Measurements from ENCODE around the gene DUSP10. TPM values are rescaled to one million over a fixed set of nuclear protein-coding genes. Genes with fewer than 3 reads are reported as not detected.

The DUSP10 gene
- total and polyA plus RNA-seq, 2 of the 13 experiments (the other 11 are each of a cell fraction or from before 2014, with no cell fraction given) = 2.1 to 4.4 TPM

- CTCF ChIA-PET (ENCODE audit: low intra/inter-chr PET ratio, low total read pairs) = no interaction called here
- H3K27ac ChIP-seq (ENCODE audit: extremely low read length, insufficient read depth, low read length) = no peak overlapping the region
These were observed 74.4 kb downstream of the DUSP10 start for GRCh38 chr1:221667504-221667903.

More at GRCh38 chr1:221667504-221667903, 74.4 kb downstream of the DUSP10 start:
- H3K36me3 ChIP-seq (replicated peaks in 1 of 2; ENCODE audit: control insufficient read depth in 1 of 2, insufficient read depth in 2 of 2, low read length in 2 of 2) = no peaks in the 10 kb centered on the region
- no peak for FAIRE-seq
- H3K27me3 ChIP-seq (ENCODE audit: control insufficient read depth in 1 of 2, insufficient read depth in 2 of 2, low read length in 2 of 2) = no peaks in the 10 kb centered on the region
- POLR2A ChIA-PET = interaction anchor here (1.6 kb wide), 1 partner anchor 50 kb away, joined by 3 read pairs; no protein-coding TSS in a partner anchor
- no peaks in the 10 kb centered on the region for H3K79me2 ChIP-seq (ENCODE audit: insufficient read depth, low read length)
- no peak overlapping the region for H3K4me3 ChIP-seq (replicated peaks in 1 of 3; ENCODE audit: insufficient read depth in 1 of 3, low read depth in 2 of 3, low read length in 3 of 3)
- no peak overlapping the region for H3K4me2 ChIP-seq (ENCODE audit: low read depth, low read length)
- in situ Hi-C loops (cut with HindIII; ENCODE audit: extremely low pct_ligation_motif_present, low pct_unique_long_range_greater_than_20kb) (no loop called here), intact Hi-C loops (cut with micrococcal nuclease; ENCODE audit: unreplicated experiment) (no loop called here)
- TF ChIP-seq, protein P1, sequence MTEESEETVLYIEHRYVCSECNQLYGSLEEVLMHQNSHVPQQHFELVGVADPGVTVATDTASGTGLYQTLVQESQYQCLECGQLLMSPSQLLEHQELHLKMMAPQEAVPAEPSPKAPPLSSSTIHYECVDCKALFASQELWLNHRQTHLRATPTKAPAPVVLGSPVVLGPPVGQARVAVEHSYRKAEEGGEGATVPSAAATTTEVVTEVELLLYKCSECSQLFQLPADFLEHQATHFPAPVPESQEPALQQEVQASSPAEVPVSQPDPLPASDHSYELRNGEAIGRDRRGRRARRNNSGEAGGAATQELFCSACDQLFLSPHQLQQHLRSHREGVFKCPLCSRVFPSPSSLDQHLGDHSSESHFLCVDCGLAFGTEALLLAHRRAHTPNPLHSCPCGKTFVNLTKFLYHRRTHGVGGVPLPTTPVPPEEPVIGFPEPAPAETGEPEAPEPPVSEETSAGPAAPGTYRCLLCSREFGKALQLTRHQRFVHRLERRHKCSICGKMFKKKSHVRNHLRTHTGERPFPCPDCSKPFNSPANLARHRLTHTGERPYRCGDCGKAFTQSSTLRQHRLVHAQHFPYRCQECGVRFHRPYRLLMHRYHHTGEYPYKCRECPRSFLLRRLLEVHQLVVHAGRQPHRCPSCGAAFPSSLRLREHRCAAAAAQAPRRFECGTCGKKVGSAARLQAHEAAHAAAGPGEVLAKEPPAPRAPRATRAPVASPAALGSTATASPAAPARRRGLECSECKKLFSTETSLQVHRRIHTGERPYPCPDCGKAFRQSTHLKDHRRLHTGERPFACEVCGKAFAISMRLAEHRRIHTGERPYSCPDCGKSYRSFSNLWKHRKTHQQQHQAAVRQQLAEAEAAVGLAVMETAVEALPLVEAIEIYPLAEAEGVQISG (CRISPR knock-in tag; IDR thresholded peaks at IDR 0.05) = no peak
- TF ChIP-seq ZC3H4 (CRISPR knock-in tag; IDR thresholded peaks at IDR 0.05; ENCODE audit: borderline replicate concordance) (no peak), ZMAT3 (CRISPR knock-in tag; conservative IDR thresholded peaks at IDR 0.05) (no peak), TOPORS (CRISPR knock-in tag; IDR thresholded peaks at IDR 0.05) (no peak), ZFP36L2 (CRISPR knock-in tag; IDR thresholded peaks at IDR 0.05) (no peak), SKI (IDR thresholded peaks at IDR 0.05; ENCODE audit: partially characterized antibody) (no peak), CEBPB (IDR thresholded peaks at IDR 0.05; ENCODE audit: borderline replicate concordance, low read depth, low read length) (peak; percentile 59), ZNF260 (CRISPR knock-in tag; IDR thresholded peaks at IDR 0.05; ENCODE audit: borderline replicate concordance, low read depth) (no peak), ZUFSP (CRISPR knock-in tag; IDR thresholded peaks at IDR 0.05; ENCODE audit: borderline replicate concordance) (no peak), FOSL2 (CRISPR knock-in tag; IDR thresholded peaks at IDR 0.05) (peak; percentile 49), CBFB (CRISPR knock-in tag; IDR thresholded peaks at IDR 0.05) (no peak)
- TF ChIP-seq, protein P2, sequence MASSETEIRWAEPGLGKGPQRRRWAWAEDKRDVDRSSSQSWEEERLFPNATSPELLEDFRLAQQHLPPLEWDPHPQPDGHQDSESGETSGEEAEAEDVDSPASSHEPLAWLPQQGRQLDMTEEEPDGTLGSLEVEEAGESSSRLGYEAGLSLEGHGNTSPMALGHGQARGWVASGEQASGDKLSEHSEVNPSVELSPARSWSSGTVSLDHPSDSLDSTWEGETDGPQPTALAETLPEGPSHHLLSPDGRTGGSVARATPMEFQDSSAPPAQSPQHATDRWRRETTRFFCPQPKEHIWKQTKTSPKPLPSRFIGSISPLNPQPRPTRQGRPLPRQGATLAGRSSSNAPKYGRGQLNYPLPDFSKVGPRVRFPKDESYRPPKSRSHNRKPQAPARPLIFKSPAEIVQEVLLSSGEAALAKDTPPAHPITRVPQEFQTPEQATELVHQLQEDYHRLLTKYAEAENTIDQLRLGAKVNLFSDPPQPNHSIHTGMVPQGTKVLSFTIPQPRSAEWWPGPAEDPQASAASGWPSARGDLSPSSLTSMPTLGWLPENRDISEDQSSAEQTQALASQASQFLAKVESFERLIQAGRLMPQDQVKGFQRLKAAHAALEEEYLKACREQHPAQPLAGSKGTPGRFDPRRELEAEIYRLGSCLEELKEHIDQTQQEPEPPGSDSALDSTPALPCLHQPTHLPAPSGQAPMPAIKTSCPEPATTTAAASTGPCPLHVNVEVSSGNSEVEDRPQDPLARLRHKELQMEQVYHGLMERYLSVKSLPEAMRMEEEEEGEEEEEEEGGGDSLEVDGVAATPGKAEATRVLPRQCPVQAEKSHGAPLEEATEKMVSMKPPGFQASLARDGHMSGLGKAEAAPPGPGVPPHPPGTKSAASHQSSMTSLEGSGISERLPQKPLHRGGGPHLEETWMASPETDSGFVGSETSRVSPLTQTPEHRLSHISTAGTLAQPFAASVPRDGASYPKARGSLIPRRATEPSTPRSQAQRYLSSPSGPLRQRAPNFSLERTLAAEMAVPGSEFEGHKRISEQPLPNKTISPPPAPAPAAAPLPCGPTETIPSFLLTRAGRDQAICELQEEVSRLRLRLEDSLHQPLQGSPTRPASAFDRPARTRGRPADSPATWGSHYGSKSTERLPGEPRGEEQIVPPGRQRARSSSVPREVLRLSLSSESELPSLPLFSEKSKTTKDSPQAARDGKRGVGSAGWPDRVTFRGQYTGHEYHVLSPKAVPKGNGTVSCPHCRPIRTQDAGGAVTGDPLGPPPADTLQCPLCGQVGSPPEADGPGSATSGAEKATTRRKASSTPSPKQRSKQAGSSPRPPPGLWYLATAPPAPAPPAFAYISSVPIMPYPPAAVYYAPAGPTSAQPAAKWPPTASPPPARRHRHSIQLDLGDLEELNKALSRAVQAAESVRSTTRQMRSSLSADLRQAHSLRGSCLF (CRISPR knock-in tag; IDR thresholded peaks at IDR 0.05; ENCODE audit: borderline replicate concordance) = no peak
- no peak for ATAC-seq
- no TSS peak for BruUV-seq (replicated peaks)
- H4K20me1 ChIP-seq (ENCODE audit: insufficient read depth, low read length) = no peaks in the 10 kb centered on the region
- H3K9me3 ChIP-seq (ENCODE audit: low read length) = no peaks in the 10 kb centered on the region
- H3K9ac ChIP-seq (ENCODE audit: insufficient read depth, low read depth, low read length) = no peak overlapping the region
- no peaks in the 10 kb centered on the region for H3K4me1 ChIP-seq (ENCODE audit: insufficient read depth, low read length)
- 34% methylated on average over 3 of the region's 3 CpGs for WGBS (ENCODE audit: low lambda C conversion rate)
- H2AFZ ChIP-seq (ENCODE audit: low read length) = no peak overlapping the region
- DNase-seq (ENCODE audit: low spot score) = no peak
